HCT116 (cell line): ENCODE data around the gene TF. TPM values are rescaled to one million over a fixed set of nuclear protein-coding genes. Genes with fewer than 3 reads are reported as not detected.

Experiments
- ATAC-seq: fragments of 200-7000 bp; cut with Tn5 transposase; 2 replicates; pipeline ENCODE4 v1.9.1; 2020; ENCODE audit warnings: mild to moderate bottlenecking, moderate library complexity
- BruUV-seq: library from RNA; stranded (reverse); fragments of 400-500 nt; replicated peaks from 2 replicates; lab custom pipeline; 2021; lab: Mats Ljungman, UMichigan
- CTCF ChIA-PET: fragments of 300-600 bp; sonication (Branson Sonifier 250); formaldehyde crosslinking; loops from one replicate; lab custom pipeline; 2021; ENCODE audit warnings: antibody characterized with exemption; lab: Charles Lee
- POLR2A ChIA-PET: fragments of 300-600, 350-600 bp; sonication (Branson Sonifier 250); formaldehyde crosslinking; loops from one replicate; lab custom pipeline; 2021; ENCODE audit warnings: antibody characterized with exemption; lab: Charles Lee
- RAD21 ChIA-PET, 2 experiments: fragments of 300-600 bp; sonication (Branson Sonifier 250); formaldehyde crosslinking; loops; one replicate each; lab custom pipeline; 2023; ENCODE audit warnings: low total read pairs in 2 of 2; ENCODE audit not compliant: uncharacterized antibody in 2 of 2, unreplicated experiment in 2 of 2, low non-redundant PET in 1 of 2; lab: Charles Lee
- DNase-seq: peaks from one replicate; pipeline ENCODE4 v3.0.0-alpha.2; 2010; ENCODE audit warnings: low read depth, low spot score
- H2AFZ ChIP-seq: fragments of 200-600 bp; shearing (Covaris generic), sonication (generic); 2 replicates; pipeline ENCODE4 v1.6.1; 2017; ENCODE audit warnings: low read depth, mixed run types, mixed read lengths, antibody characterized with exemption, low read length; ENCODE audit not compliant: poor library complexity, severe bottlenecking
- H3K27ac ChIP-seq: 2 replicates; pipeline ENCODE4 v1.5.1; 2012; ENCODE audit warnings: low read depth, low read length
- H3K27me3 ChIP-seq: fragments of 200-600 bp; sonication (generic); 2 replicates; pipeline ENCODE4 v1.6.1; 2016; ENCODE audit warnings: mixed run types, low read length, mixed read lengths; ENCODE audit not compliant: insufficient read depth
- H3K36me3 ChIP-seq, 2 experiments: fragments of 200-500 bp in 1 of 2; fragments of 200-600 bp in 1 of 2; sonication (Bioruptor generic) in 1 of 2; sonication (generic) in 1 of 2; 2 replicates each; pipeline versions ENCODE4 v1.5.1 to v1.6.1; 2014 to 2016; ENCODE audit warnings: low read length in 2 of 2, inconsistent platforms in 1 of 2, mixed read lengths in 1 of 2, mixed run types in 1 of 2; ENCODE audit not compliant: insufficient read depth in 2 of 2, control insufficient read depth in 1 of 2
- H3K4me1 ChIP-seq, 2 experiments: fragments of 200-600 bp in 1 of 2; sonication (generic) in 1 of 2; 2 replicates each; pipeline versions ENCODE4 v1.5.1 to v1.6.1; 2012 to 2017; ENCODE audit warnings: low read length in 2 of 2, inconsistent platforms in 1 of 2, mild to moderate bottlenecking in 1 of 2, mixed read lengths in 1 of 2, mixed run types in 1 of 2, moderate library complexity in 1 of 2; ENCODE audit not compliant: insufficient read depth in 2 of 2, control insufficient read depth in 1 of 2
- H3K4me2 ChIP-seq: fragments of 200-600 bp; sonication (generic); 2 replicates; pipeline ENCODE4 v1.6.1; 2017; ENCODE audit warnings: mixed run types, low read length, mixed read lengths
- H3K4me3 ChIP-seq, 2 experiments: fragments of 200-600 bp in 1 of 2; sonication (generic) in 1 of 2; replicated peaks in 1 of 2; 2 replicates each; pipeline ENCODE4 v1.5.1; 2011 to 2016; ENCODE audit warnings: low read length in 2 of 2, control low read depth in 1 of 2, low read depth in 1 of 2, mild to moderate bottlenecking in 1 of 2, mixed read lengths in 1 of 2, mixed run types in 1 of 2
- H3K79me2 ChIP-seq: fragments of 200-600 bp; sonication (generic); 2 replicates; pipeline ENCODE4 v1.6.1; 2017; ENCODE audit warnings: mild to moderate bottlenecking, mixed run types, low read length, moderate library complexity, mixed read lengths; ENCODE audit not compliant: insufficient read depth
- H3K9ac ChIP-seq: fragments of 200-600 bp; sonication (generic); 2 replicates; pipeline ENCODE4 v1.6.1; 2016; ENCODE audit warnings: low read length, mixed read lengths
- H3K9me2 ChIP-seq: fragments of 200-600 bp; sonication (generic), shearing (Covaris generic); 2 replicates; pipeline ENCODE4 v1.6.1; 2017; ENCODE audit warnings: mixed run types, mild to moderate bottlenecking, moderate library complexity; ENCODE audit not compliant: insufficient read depth
- H3K9me3 ChIP-seq, 2 experiments: fragments of 200-500 bp in 1 of 2; fragments of 200-600 bp in 1 of 2; sonication (Bioruptor generic) in 1 of 2; sonication (generic) in 1 of 2; 2 replicates each; pipeline ENCODE4 v1.6.1; 2014 to 2017; ENCODE audit warnings: low read length in 2 of 2, mixed read lengths in 2 of 2, inconsistent platforms in 1 of 2, low read depth in 1 of 2, mild to moderate bottlenecking in 1 of 2, mixed run types in 1 of 2, moderate library complexity in 1 of 2; ENCODE audit not compliant: control insufficient read depth in 1 of 2, insufficient read depth in 1 of 2
- H4K20me1 ChIP-seq: fragments of 200-600 bp; sonication (generic), shearing (Covaris generic); 2 replicates; pipeline ENCODE4 v1.6.1; 2017; ENCODE audit warnings: mixed run types, mild to moderate bottlenecking, moderate library complexity; ENCODE audit not compliant: insufficient read depth
- CBX3 ChIP-seq: IDR thresholded peaks from 2 replicates; pipeline ENCODE4 v1.6.1; 2012; ENCODE audit warnings: low read depth
- CEBPB ChIP-seq: IDR thresholded peaks from 2 replicates; pipeline ENCODE4 v1.6.1; 2012; ENCODE audit warnings: low read depth
- EGR1 ChIP-seq: IDR thresholded peaks from 2 replicates; pipeline ENCODE4 v1.6.1; 2012; ENCODE audit warnings: low read depth
- ELF1 ChIP-seq: IDR thresholded peaks from 2 replicates; pipeline ENCODE4 v1.6.1; 2012; ENCODE audit warnings: low read depth, borderline replicate concordance
- EZH2phosphoT487 ChIP-seq: fragments of 200-600 bp; IDR thresholded peaks from 2 replicates; pipeline ENCODE4 v1.6.1; 2018; ENCODE audit warnings: antibody characterized with exemption, borderline replicate concordance
- FOSL1 ChIP-seq: IDR thresholded peaks from 2 replicates; pipeline ENCODE4 v1.6.1; 2012; ENCODE audit warnings: low read depth
- SP1 ChIP-seq: IDR thresholded peaks from 2 replicates; pipeline ENCODE4 v1.6.1; 2012; ENCODE audit warnings: low read depth
- ZNF274 ChIP-seq: fragments of 200-500 bp; sonication (Bioruptor generic); IDR thresholded peaks from 2 replicates; pipeline ENCODE4 v1.6.1; 2014; ENCODE audit warnings: mild to moderate bottlenecking, low read depth, low read length, inconsistent platforms
- intact Hi-C: fragments of 100-400 bp; cut with micrococcal nuclease; formaldehyde crosslinking; loops from 2 replicates; pipeline ENCODE4 v1.10.0; 2022
- total RNA-seq: library from RNA; stranded (reverse); gene quantifications from one replicate; pipeline ENCODE4 v1.2.1, GENCODE V29; 2021; ENCODE audit not compliant: unreplicated experiment
- TF ChIP-seq, protein P1 (sequence below): IDR thresholded peaks from 2 replicates; pipeline ENCODE4 v1.6.1; 2012
- TF ChIP-seq, protein P2 (sequence below): IDR thresholded peaks from 2 replicates; pipeline ENCODE4 v1.6.1; 2012; ENCODE audit warnings: low read depth

The TF gene
- total RNA-seq, 1 experiment from 2014 or later, result 10.4 TPM

DNA sequence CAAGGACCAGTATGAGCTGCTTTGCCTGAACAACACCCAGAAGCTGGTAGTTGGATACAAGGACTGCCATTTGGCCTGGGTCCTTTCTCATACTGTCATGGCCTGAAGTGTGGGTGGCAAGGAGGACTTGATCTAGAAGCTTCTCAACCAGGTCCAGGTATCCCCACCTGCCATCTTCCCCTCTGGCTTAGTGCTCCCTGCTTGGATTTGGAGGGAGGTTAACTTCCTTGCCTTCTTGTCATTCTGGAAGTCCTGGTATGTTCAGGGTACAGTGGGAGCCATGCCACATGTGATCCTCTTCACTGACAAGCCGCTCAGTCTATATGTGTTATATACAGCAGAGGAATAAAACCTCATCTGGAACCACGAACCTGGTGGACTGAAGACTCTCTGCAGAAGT is 46.7 kb upstream of the TF start:
- no peak overlapping the region for H3K27ac ChIP-seq
- H3K27me3 ChIP-seq, result peaks cover 7% of the 10 kb centered on the region; the same call in 1 of the 2 replicates
- no peaks in the 10 kb centered on the region for H3K36me3 ChIP-seq
- intact Hi-C loops, result no loop called here
- H3K9me3 ChIP-seq, result no peaks in the 10 kb centered on the region
- H3K79me2 ChIP-seq, result no peaks in the 10 kb centered on the region
- H3K9ac ChIP-seq, result no peak overlapping the region
- POLR2A ChIA-PET, result no interaction called here
- no peak overlapping the region for H3K4me2 ChIP-seq
- ATAC-seq (no peak), DNase-seq (no peak)
- no peaks in the 10 kb centered on the region for H4K20me1 ChIP-seq
- no peak overlapping the region for H2AFZ ChIP-seq
- CTCF ChIA-PET, result no interaction called here
- no peaks in the 10 kb centered on the region for H3K4me1 ChIP-seq
- TF ChIP-seq ZNF274, result no peak
- no peak for TF ChIP-seq EZH2phosphoT487
- RAD21 ChIA-PET, result no interaction called here
- H3K4me3 ChIP-seq, result no peak overlapping the region
- no peaks in the 10 kb centered on the region for H3K9me2 ChIP-seq
- BruUV-seq, result no TSS peak

DNA sequence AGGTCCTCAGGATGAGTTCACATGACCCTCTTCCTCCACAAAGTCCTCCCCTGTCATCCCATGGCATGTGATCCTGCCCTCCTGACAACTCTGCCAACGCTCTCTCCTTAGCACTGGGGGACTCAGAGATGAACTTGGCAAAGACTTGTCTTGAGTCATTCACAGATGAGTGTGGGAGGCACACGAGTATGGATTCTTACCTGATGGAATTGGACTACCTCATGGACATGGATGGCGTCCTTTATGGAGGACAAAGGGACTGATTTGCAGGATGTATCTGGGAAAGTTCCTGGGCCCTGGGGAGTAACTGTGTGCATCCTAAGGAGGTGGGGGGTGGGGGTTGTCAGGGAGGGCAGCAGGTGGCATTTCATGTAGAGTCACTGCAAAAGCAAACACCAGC is 46.3 kb upstream of the TF start:
- DNase-seq, result no peak
- TF ChIP-seq, protein P1, sequence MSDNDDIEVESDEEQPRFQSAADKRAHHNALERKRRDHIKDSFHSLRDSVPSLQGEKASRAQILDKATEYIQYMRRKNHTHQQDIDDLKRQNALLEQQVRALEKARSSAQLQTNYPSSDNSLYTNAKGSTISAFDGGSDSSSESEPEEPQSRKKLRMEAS, result no peak
- TF ChIP-seq ELF1 (no peak), ZNF274 (no peak), SP1 (no peak), CEBPB (no peak), FOSL1 (no peak), EGR1 (no peak), EZH2phosphoT487 (no peak), CBX3 (no peak)
- TF ChIP-seq, protein P2, sequence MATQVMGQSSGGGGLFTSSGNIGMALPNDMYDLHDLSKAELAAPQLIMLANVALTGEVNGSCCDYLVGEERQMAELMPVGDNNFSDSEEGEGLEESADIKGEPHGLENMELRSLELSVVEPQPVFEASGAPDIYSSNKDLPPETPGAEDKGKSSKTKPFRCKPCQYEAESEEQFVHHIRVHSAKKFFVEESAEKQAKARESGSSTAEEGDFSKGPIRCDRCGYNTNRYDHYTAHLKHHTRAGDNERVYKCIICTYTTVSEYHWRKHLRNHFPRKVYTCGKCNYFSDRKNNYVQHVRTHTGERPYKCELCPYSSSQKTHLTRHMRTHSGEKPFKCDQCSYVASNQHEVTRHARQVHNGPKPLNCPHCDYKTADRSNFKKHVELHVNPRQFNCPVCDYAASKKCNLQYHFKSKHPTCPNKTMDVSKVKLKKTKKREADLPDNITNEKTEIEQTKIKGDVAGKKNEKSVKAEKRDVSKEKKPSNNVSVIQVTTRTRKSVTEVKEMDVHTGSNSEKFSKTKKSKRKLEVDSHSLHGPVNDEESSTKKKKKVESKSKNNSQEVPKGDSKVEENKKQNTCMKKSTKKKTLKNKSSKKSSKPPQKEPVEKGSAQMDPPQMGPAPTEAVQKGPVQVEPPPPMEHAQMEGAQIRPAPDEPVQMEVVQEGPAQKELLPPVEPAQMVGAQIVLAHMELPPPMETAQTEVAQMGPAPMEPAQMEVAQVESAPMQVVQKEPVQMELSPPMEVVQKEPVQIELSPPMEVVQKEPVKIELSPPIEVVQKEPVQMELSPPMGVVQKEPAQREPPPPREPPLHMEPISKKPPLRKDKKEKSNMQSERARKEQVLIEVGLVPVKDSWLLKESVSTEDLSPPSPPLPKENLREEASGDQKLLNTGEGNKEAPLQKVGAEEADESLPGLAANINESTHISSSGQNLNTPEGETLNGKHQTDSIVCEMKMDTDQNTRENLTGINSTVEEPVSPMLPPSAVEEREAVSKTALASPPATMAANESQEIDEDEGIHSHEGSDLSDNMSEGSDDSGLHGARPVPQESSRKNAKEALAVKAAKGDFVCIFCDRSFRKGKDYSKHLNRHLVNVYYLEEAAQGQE, result no peak
- intact Hi-C loops, result no loop called here
- H3K4me1 ChIP-seq, result no peaks in the 10 kb centered on the region
- peaks cover 11% of the 10 kb centered on the region; the same call in 1 of the 2 replicates for H3K27me3 ChIP-seq
- no peak overlapping the region for H3K9ac ChIP-seq
- ChIA-PET POLR2A (no interaction called here), CTCF (no interaction called here), RAD21 (no interaction called here)
- H3K4me3 ChIP-seq, result no peak overlapping the region
- H3K9me2 ChIP-seq, result no peaks in the 10 kb centered on the region
- no peaks in the 10 kb centered on the region for H4K20me1 ChIP-seq
- no peaks in the 10 kb centered on the region for H3K36me3 ChIP-seq
- ATAC-seq, result no peak
- no peak overlapping the region for H3K27ac ChIP-seq
- no peak overlapping the region for H2AFZ ChIP-seq
- no peaks in the 10 kb centered on the region for H3K79me2 ChIP-seq
- BruUV-seq, result no TSS peak
- H3K4me2 ChIP-seq, result no peak overlapping the region
- H3K9me3 ChIP-seq, result no peaks in the 10 kb centered on the region
